Pons (tissue), 1 donor: ENCODE measurements around the gene FLVCR1.

Experiments used
- DNase-seq: peaks from one replicate; pipeline ENCODE4 v3.0.0-alpha.2; 2016; ENCODE audit warnings: low spot score

Gene FLVCR1

GRCh38 chr1:212915245-212916091 lies 57.4 kb downstream of the FLVCR1 start:
- DNase-seq = peak; percentile 20

GRCh38 chr1:212916481-212917133 lies 58.5 kb downstream of the FLVCR1 start:
- peak; percentile 21 for DNase-seq

- DNase-seq = no peak
Measured at GRCh38 chr1:212917134-212917485, 59.0 kb downstream of the FLVCR1 start.

GRCh38 chr1:212917858-212918257 lies 59.8 kb downstream of the FLVCR1 start:
- DNase-seq = no peak

- DNase-seq = no peak
Measured at GRCh38 chr1:212918824-212919223, 60.7 kb downstream of the FLVCR1 start.

GRCh38 chr1:212920246-212920645 lies 62.2 kb downstream of the FLVCR1 start:
- DNase-seq = no peak

GRCh38 chr1:212920896-212921295 lies 62.8 kb downstream of the FLVCR1 start:
- DNase-seq = no peak

- no peak for DNase-seq
Measured at GRCh38 chr1:212922016-212922415, 63.9 kb downstream of the FLVCR1 start.

- DNase-seq = no peak
Measured at GRCh38 chr1:212926372-212926771, 68.3 kb downstream of the FLVCR1 start.

- no peak for DNase-seq
Measured at GRCh38 chr1:212928323-212929291, 70.5 kb downstream of the FLVCR1 start.

GRCh38 chr1:212930986-212931678 lies 73.1 kb downstream of the FLVCR1 start:
- no peak for DNase-seq

GRCh38 chr1:212933815-212934471 lies 75.9 kb downstream of the FLVCR1 start:
- no peak for DNase-seq

- no peak for DNase-seq
Measured at GRCh38 chr1:212935387-212935981, 77.4 kb downstream of the FLVCR1 start.

GRCh38 chr1:212937034-212937433 lies 79.0 kb downstream of the FLVCR1 start:
- no peak for DNase-seq

- DNase-seq = no peak
Measured at GRCh38 chr1:212938846-212939245, 80.8 kb downstream of the FLVCR1 start.

- no peak for DNase-seq
Measured at GRCh38 chr1:212941452-212941851, 83.4 kb downstream of the FLVCR1 start.

- no peak for DNase-seq
Measured at GRCh38 chr1:212942679-212943392, 84.8 kb downstream of the FLVCR1 start.

- DNase-seq = no peak
Measured at GRCh38 chr1:212943393-212943710, 85.3 kb downstream of the FLVCR1 start.

GRCh38 chr1:212944229-212944901 lies 86.3 kb downstream of the FLVCR1 start:
- no peak for DNase-seq

GRCh38 chr1:212945056-212945455 lies 87.0 kb downstream of the FLVCR1 start:
- DNase-seq = no peak
